Measurements from ENCODE around the gene GSDMA. TPM values are rescaled to one million over a fixed set of nuclear protein-coding genes. Genes with fewer than 3 reads are reported as not detected.
A peak's percentile ranks its signal among the peaks of the same experiment; 100 is the strongest.

The GSDMA gene
- total and polyA plus RNA-seq, 10 of the 15 experiments (the other 5 are each of a cell fraction or from before 2014, with no cell fraction given): 0.04 to 0.11 TPM; not detected in 8

DNA sequence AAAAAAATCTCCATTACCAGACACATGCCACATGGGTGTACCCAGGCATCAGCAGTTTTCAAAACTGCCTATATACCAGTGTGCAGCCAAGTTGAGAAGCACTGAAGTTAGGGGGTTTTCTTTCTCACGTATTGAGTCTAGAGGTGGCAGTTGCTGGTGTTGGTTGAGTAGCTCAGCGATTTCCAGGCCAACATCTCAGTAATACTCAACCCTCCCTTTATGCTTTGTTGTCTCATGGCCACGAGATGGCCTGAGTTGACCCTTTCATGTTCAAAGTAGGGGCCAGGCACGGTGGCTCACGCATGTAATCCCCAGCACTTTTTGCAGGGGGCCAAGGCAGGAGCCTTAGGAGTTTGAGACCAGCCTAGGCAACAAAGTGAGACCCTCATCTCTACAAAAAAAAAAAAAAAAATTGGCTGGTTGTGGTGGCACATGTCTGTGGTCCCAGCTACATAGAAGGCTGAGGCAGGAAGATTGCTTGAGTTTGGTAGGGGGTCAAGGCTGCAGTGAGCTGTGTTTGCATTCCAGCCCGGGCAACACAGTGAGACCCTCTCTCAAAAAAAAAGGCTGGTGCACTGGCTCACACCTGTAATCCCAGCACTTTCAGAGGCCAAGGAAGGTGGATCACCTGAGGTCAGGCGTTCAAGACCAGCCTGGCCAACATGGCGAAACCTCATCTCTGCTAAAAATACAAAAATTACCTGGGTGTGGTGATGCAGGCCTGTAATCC, 24.5 kb upstream of the GSDMA start (continued):
- no peak for TF ChIP-seq ZNF592 (IDR thresholded peaks at IDR 0.05)
- TF ChIP-seq, protein P1, sequence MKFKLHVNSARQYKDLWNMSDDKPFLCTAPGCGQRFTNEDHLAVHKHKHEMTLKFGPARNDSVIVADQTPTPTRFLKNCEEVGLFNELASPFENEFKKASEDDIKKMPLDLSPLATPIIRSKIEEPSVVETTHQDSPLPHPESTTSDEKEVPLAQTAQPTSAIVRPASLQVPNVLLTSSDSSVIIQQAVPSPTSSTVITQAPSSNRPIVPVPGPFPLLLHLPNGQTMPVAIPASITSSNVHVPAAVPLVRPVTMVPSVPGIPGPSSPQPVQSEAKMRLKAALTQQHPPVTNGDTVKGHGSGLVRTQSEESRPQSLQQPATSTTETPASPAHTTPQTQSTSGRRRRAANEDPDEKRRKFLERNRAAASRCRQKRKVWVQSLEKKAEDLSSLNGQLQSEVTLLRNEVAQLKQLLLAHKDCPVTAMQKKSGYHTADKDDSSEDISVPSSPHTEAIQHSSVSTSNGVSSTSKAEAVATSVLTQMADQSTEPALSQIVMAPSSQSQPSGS (IDR thresholded peaks at IDR 0.05; ENCODE audit: low read length): no peak
- TF ChIP-seq CREM (IDR thresholded peaks at IDR 0.05; ENCODE audit: low read depth): no peak
- no peak for TF ChIP-seq KAT2A (conservative IDR thresholded peaks at IDR 0.05; ENCODE audit: control insufficient read depth, low read depth, low read length)
- TF ChIP-seq DPF2 (IDR thresholded peaks at IDR 0.05): no peak
- TF ChIP-seq TAF1 (IDR thresholded peaks at IDR 0.05; ENCODE audit: borderline replicate concordance, low read depth, low read length): no peak
- TF ChIP-seq SPI1 (IDR thresholded peaks at IDR 0.05; ENCODE audit: borderline replicate concordance, insufficient read depth, low read depth, low read length): no peak
- no peak for TF ChIP-seq TCF12 (IDR thresholded peaks at IDR 0.05; ENCODE audit: low read depth, low read length)
- peak; percentile 23; the same call in 1 of the 2 replicates for TF ChIP-seq GATAD2B (conservative IDR thresholded peaks at IDR 0.05; ENCODE audit: low read depth)
- TF ChIP-seq RAD21 (IDR thresholded peaks at IDR 0.05; ENCODE audit: insufficient read depth, low read depth, low read length): peak; percentile 37; the same call in 1 of the 2 replicates
- TF ChIP-seq ZNF217 (IDR thresholded peaks at IDR 0.05): no peak
- peak; percentile 13 for TF ChIP-seq MEF2B (IDR thresholded peaks at IDR 0.05; ENCODE audit: partially characterized antibody, poor library complexity, severe bottlenecking)
- TF ChIP-seq, protein P2, sequence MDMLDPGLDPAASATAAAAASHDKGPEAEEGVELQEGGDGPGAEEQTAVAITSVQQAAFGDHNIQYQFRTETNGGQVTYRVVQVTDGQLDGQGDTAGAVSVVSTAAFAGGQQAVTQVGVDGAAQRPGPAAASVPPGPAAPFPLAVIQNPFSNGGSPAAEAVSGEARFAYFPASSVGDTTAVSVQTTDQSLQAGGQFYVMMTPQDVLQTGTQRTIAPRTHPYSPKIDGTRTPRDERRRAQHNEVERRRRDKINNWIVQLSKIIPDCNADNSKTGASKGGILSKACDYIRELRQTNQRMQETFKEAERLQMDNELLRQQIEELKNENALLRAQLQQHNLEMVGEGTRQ (IDR thresholded peaks at IDR 0.05; ENCODE audit: borderline replicate concordance, low read depth, low read length): no peak
- TF ChIP-seq GABPA (IDR thresholded peaks at IDR 0.05; ENCODE audit: low read depth): no peak
- TF ChIP-seq IRF5 (IDR thresholded peaks at IDR 0.05; ENCODE audit: borderline replicate concordance): no peak
- TF ChIP-seq KLF5 (IDR thresholded peaks at IDR 0.05; ENCODE audit: partially characterized antibody): no peak
- no peak for TF ChIP-seq ZNF207 (IDR thresholded peaks at IDR 0.05; ENCODE audit: borderline replicate concordance)
- TF ChIP-seq STAT3 (IDR thresholded peaks at IDR 0.05; ENCODE audit: low read depth, low read length): no peak
- peak in 1 of 2 experiments; percentile 13; a peak in 1 of 4 replicates for TF ChIP-seq ETV6 (conservative IDR thresholded peaks at IDR 0.05 in 1 of 2, IDR thresholded peaks at IDR 0.05 in 1 of 2; ENCODE audit: borderline replicate concordance in 1 of 2, low read depth in 1 of 2)

Measured in GM12878 (cell line).